H1 (cell line): ENCODE results near the gene MACROD2. TPM values are rescaled to one million over a fixed set of nuclear protein-coding genes. Genes with fewer than 3 reads are reported as not detected.

Source experiments
- CTCF ChIA-PET: fragments of 300-600 bp; sonication (Branson Sonifier 250); formaldehyde crosslinking; loops from one replicate; lab custom pipeline; 2021; ENCODE audit not compliant: partially characterized antibody; lab: Charles Lee
- POLR2A ChIA-PET: fragments of 300-600 bp; sonication (Branson Sonifier 250); formaldehyde crosslinking; loops from one replicate; lab custom pipeline; 2021; ENCODE audit warnings: inconsistent platforms; ENCODE audit not compliant: partially characterized antibody; lab: Charles Lee
- DNase-seq, 2 experiments: peaks; one replicate each; pipeline versions ENCODE4 v3.0.0 to v3.0.0-alpha.2; 2010 to 2022; ENCODE audit warnings: low spot score in 2 of 2, low read depth in 1 of 2, mixed read lengths in 1 of 2
- FAIRE-seq: peaks from 2 replicates; lab custom pipeline; 2011; peaks lifted over from hg19 to GRCh38; lab: Jason Lieb, UNC
- H2AFZ ChIP-seq: 2 replicates; pipeline ENCODE4 v1.8.1; 2012; ENCODE audit warnings: low read length, inconsistent platforms
- H2AK5ac ChIP-seq: 2 replicates; pipeline ENCODE4 v1.6.1; 2013; ENCODE audit warnings: low read depth, low read length
- H2BK120ac ChIP-seq: replicated peaks from 2 replicates; pipeline ENCODE3; 2013; ENCODE audit warnings: low read depth, low read length, inconsistent platforms
- H2BK12ac ChIP-seq: 2 replicates; pipeline ENCODE4 v1.6.1; 2013; ENCODE audit warnings: low read depth, low read length
- H2BK15ac ChIP-seq: 2 replicates; pipeline ENCODE4 v1.6.1; 2013; ENCODE audit warnings: low read length
- H2BK20ac ChIP-seq: 2 replicates; pipeline ENCODE4 v1.6.1; 2013; ENCODE audit warnings: low read length
- H2BK5ac ChIP-seq: 2 replicates; pipeline ENCODE4 v1.6.1; 2013; ENCODE audit warnings: low read depth, low read length
- H3K14ac ChIP-seq: 2 replicates; pipeline ENCODE4 v1.6.1; 2013; ENCODE audit warnings: inconsistent platforms; ENCODE audit not compliant: insufficient read length
- H3K18ac ChIP-seq: 2 replicates; pipeline ENCODE4 v1.6.1; 2013; ENCODE audit warnings: low read length; ENCODE audit errors: extremely low read depth
- H3K23ac ChIP-seq: 2 replicates; pipeline ENCODE4 v1.6.1; 2013; ENCODE audit warnings: inconsistent platforms; ENCODE audit not compliant: insufficient read length
- H3K23me2 ChIP-seq: 2 replicates; pipeline ENCODE4 v1.6.1; 2013; ENCODE audit warnings: low read depth, low read length
- H3K27ac ChIP-seq: 2 replicates; pipeline ENCODE4 v1.6.1; 2011; ENCODE audit warnings: low read depth, low read length, inconsistent platforms
- H3K27me3 ChIP-seq, 4 experiments: replicated peaks in 1 of 4; 1 replicate in 1 of 4; 2 replicates in 3 of 4; pipeline versions ENCODE4 v1.6.1 to v1.8.1; 2011 to 2013; ENCODE audit warnings: low read length in 3 of 4, mild to moderate bottlenecking in 3 of 4, inconsistent platforms in 2 of 4, mixed read lengths in 2 of 4, moderate library complexity in 1 of 4; ENCODE audit not compliant: control insufficient read depth in 3 of 4, insufficient read depth in 3 of 4; ENCODE audit errors: extremely low read depth in 1 of 4
- H3K36me3 ChIP-seq, 4 experiments: 2 replicates each; pipeline versions ENCODE4 v1.6.1 to v1.8.1; 2011 to 2013; ENCODE audit warnings: mild to moderate bottlenecking in 4 of 4, low read length in 3 of 4, moderate library complexity in 2 of 4, control low read depth in 1 of 4, inconsistent platforms in 1 of 4; ENCODE audit not compliant: insufficient read depth in 4 of 4, control insufficient read depth in 2 of 4
- H3K4ac ChIP-seq: replicated peaks from 2 replicates; pipeline ENCODE3; 2013; ENCODE audit warnings: low read length, low read depth, mixed read lengths, inconsistent platforms; ENCODE audit not compliant: insufficient read length
- H3K4me1 ChIP-seq, 4 experiments: replicated peaks in 1 of 4; 1 replicate in 1 of 4; 2 replicates in 3 of 4; pipeline versions ENCODE4 v1.6.1 to v1.8.1; 2011 to 2013; ENCODE audit warnings: low read length in 3 of 4, inconsistent platforms in 2 of 4, mixed read lengths in 1 of 4; ENCODE audit not compliant: insufficient read depth in 4 of 4, control insufficient read depth in 3 of 4
- H3K4me2 ChIP-seq, 2 experiments: 2 replicates each; pipeline versions ENCODE4 v1.6.1 to v1.8.1; 2011 to 2013; ENCODE audit warnings: low read depth in 2 of 2, low read length in 2 of 2, control low read depth in 1 of 2, inconsistent platforms in 1 of 2, mild to moderate bottlenecking in 1 of 2; ENCODE audit not compliant: insufficient read depth in 1 of 2
- H3K4me3 ChIP-seq, 4 experiments: fragments of 200-600, 300-600 bp in 1 of 4; sonication (generic), shearing (Covaris generic), sonication (Bioruptor Twin) in 1 of 4; 2 replicates each; pipeline versions ENCODE4 v1.5.1 to v1.8.1; 2011 to 2016; ENCODE audit warnings: low read length in 4 of 4, low read depth in 3 of 4, control low read depth in 2 of 4, inconsistent platforms in 2 of 4, mild to moderate bottlenecking in 2 of 4, mixed read lengths in 1 of 4, moderate library complexity in 1 of 4; ENCODE audit not compliant: insufficient read depth in 2 of 4; ENCODE audit errors: extremely low read depth in 1 of 4
- H3K56ac ChIP-seq: replicated peaks from 2 replicates; pipeline ENCODE3; 2013; ENCODE audit warnings: low read depth, mild to moderate bottlenecking, mixed read lengths, low read length, inconsistent platforms; ENCODE audit not compliant: insufficient read length
- H3K79me1 ChIP-seq: 2 replicates; pipeline ENCODE4 v1.6.1; 2013; ENCODE audit warnings: low read depth, low read length, control low read depth
- H3K79me2 ChIP-seq, 2 experiments: 2 replicates each; pipeline versions ENCODE4 v1.6.1 to v1.8.1; 2012 to 2013; ENCODE audit warnings: low read length in 2 of 2, mild to moderate bottlenecking in 2 of 2, inconsistent platforms in 1 of 2; ENCODE audit not compliant: insufficient read depth in 2 of 2, control insufficient read depth in 1 of 2
- H3K9ac ChIP-seq, 4 experiments: replicated peaks in 1 of 4; 1 replicate in 1 of 4; 2 replicates in 3 of 4; pipeline versions ENCODE4 v1.6.1 to v1.8.1; 2011 to 2013; ENCODE audit warnings: low read depth in 3 of 4, low read length in 3 of 4, control low read depth in 2 of 4, mild to moderate bottlenecking in 2 of 4, moderate library complexity in 2 of 4, inconsistent platforms in 1 of 4; ENCODE audit errors: extremely low read depth in 1 of 4
- H3K9me3 ChIP-seq, 2 experiments: 2 replicates each; pipeline versions ENCODE4 v1.6.1 to v1.8.1; 2012 to 2013; ENCODE audit warnings: mild to moderate bottlenecking in 2 of 2, moderate library complexity in 2 of 2, control low read depth in 1 of 2, inconsistent platforms in 1 of 2, low read depth in 1 of 2, low read length in 1 of 2, mixed read lengths in 1 of 2; ENCODE audit not compliant: insufficient read depth in 2 of 2
- H4K20me1 ChIP-seq, 2 experiments: replicated peaks in 1 of 2; 2 replicates each; pipeline versions ENCODE3 to v1.8.1; 2011 to 2013; ENCODE audit warnings: inconsistent platforms in 2 of 2, low read length in 2 of 2, mild to moderate bottlenecking in 1 of 2; ENCODE audit not compliant: insufficient read depth in 2 of 2, control insufficient read depth in 1 of 2
- H4K5ac ChIP-seq: 2 replicates; pipeline ENCODE4 v1.6.1; 2013; ENCODE audit warnings: low read length, low read depth, mixed read lengths, inconsistent platforms; ENCODE audit not compliant: insufficient read length
- H4K8ac ChIP-seq: 2 replicates; pipeline ENCODE4 v1.8.0; 2013; ENCODE audit warnings: mild to moderate bottlenecking, moderate library complexity, low read length, inconsistent platforms; ENCODE audit not compliant: insufficient read depth; ENCODE audit errors: extremely low read depth
- H4K91ac ChIP-seq: replicated peaks from 2 replicates; pipeline ENCODE3; 2013; ENCODE audit warnings: low read length, mixed read lengths, inconsistent platforms; ENCODE audit not compliant: insufficient read length
- BACH1 ChIP-seq: IDR thresholded peaks from 2 replicates; pipeline ENCODE4 v1.6.1; 2012; ENCODE audit warnings: low read length, improper control_type of control experiment
- BRCA1 ChIP-seq: IDR thresholded peaks from 2 replicates; pipeline ENCODE4 v1.6.1; 2012; ENCODE audit warnings: low read depth, low read length, improper control_type of control experiment
- CTBP2 ChIP-seq: IDR thresholded peaks from 2 replicates; pipeline ENCODE4 v1.7.0; 2011; ENCODE audit warnings: borderline replicate concordance, mild to moderate bottlenecking, moderate library complexity, mixed read lengths, low read length; ENCODE audit not compliant: insufficient read depth, insufficient read length
- GTF2F1 ChIP-seq: IDR thresholded peaks from 2 replicates; pipeline ENCODE4 v1.6.1; 2012; ENCODE audit warnings: low read depth, low read length, improper control_type of control experiment, borderline replicate concordance
- JUND ChIP-seq: IDR thresholded peaks from 2 replicates; pipeline ENCODE4 v1.6.1; 2011; ENCODE audit warnings: mild to moderate bottlenecking, improper control_type of control experiment, low read length
- KDM4A ChIP-seq: IDR thresholded peaks from one replicate; pipeline ENCODE4 v1.7.1; 2012; ENCODE audit warnings: low read depth, mild to moderate bottlenecking, moderate library complexity, low read length, inconsistent platforms; ENCODE audit not compliant: severe bottlenecking
- NRF1 ChIP-seq: IDR thresholded peaks from 2 replicates; pipeline ENCODE4 v1.6.1; 2011; ENCODE audit warnings: mild to moderate bottlenecking, low read depth, low read length, improper control_type of control experiment
- RNF2 ChIP-seq: fragments of 200-900, 300-1000 bp; sonication (generic); IDR thresholded peaks from 2 replicates; pipeline ENCODE4 v1.7.1; 2016; ENCODE audit warnings: borderline replicate concordance, low read depth, mild to moderate bottlenecking, antibody characterized with exemption, low read length; ENCODE audit not compliant: poor library complexity, severe bottlenecking; ENCODE audit errors: missing control alignments
- RXRA ChIP-seq: IDR thresholded peaks from 2 replicates; pipeline ENCODE4 v1.6.1; 2011; ENCODE audit warnings: low read depth, mild to moderate bottlenecking, low read length, moderate library complexity; ENCODE audit not compliant: insufficient read depth
- SP2 ChIP-seq: IDR thresholded peaks from 2 replicates; pipeline ENCODE4 v1.6.1; 2012; ENCODE audit warnings: mild to moderate bottlenecking, low read length, inconsistent platforms
- TEAD4 ChIP-seq: IDR thresholded peaks from 2 replicates; pipeline ENCODE4 v1.6.1; 2012; ENCODE audit warnings: low read depth, low read length, inconsistent platforms, mixed read lengths
- ZNF274 ChIP-seq: IDR thresholded peaks from 2 replicates; pipeline ENCODE4 v1.7.0; 2012; ENCODE audit warnings: low read length, borderline replicate concordance; ENCODE audit errors: extremely low read depth
- WGBS, 2 experiments: shearing (Covaris generic) in 1 of 2; methylation state at CpG; one replicate each; pipeline versions ENCODE4 v1.1.6 to v1.1.7; 2013 to 2015; ENCODE audit warnings: low lambda C conversion rate in 2 of 2, mixed read lengths in 2 of 2, inconsistent platforms in 1 of 2, low coverage in 1 of 2, missing lambda C conversion rate in 1 of 2; ENCODE audit not compliant: insufficient replicate concordance in 2 of 2, insufficient coverage in 1 of 2, insufficient read length in 1 of 2; ENCODE audit errors: extremely low coverage in 1 of 2, missing lambda C conversion rate in 1 of 2; 5-methylcytosine and 5-hydroxymethylcytosine counted together
- polyA plus RNA-seq, 7 experiments: library from polyadenylated mRNA; depleted of rRNA in 3 of 7; stranded (reverse) in 5 of 7; unstranded in 2 of 7; fragments of >200 nt in 5 of 7; fragments of 200-250 nt in 2 of 7; gene quantifications; 1 replicate in 5 of 7; 2 replicates in 1 of 7; 4 replicates in 1 of 7; pipeline versions ENCODE4 v1.2.1 to v1.2.3, GENCODE V29; 2011 to 2013; ENCODE audit warnings: missing spikeins in 2 of 7, mixed read lengths in 2 of 7
- total RNA-seq: library from RNA; stranded (reverse); fragmentation: NEBNext Ultra II Directional; extraction: Animal tissue kit (Norgen Biotek cat#: 25700); gene quantifications from 2 replicates; pipeline ENCODE4 v1.2.1, GENCODE V29; 2021

MACROD2 gene
- total and polyA plus RNA-seq, 2 of the 8 experiments (the other 6 are each of a cell fraction or from before 2014, with no cell fraction given) = 0.70 to 3.9 TPM

DNA sequence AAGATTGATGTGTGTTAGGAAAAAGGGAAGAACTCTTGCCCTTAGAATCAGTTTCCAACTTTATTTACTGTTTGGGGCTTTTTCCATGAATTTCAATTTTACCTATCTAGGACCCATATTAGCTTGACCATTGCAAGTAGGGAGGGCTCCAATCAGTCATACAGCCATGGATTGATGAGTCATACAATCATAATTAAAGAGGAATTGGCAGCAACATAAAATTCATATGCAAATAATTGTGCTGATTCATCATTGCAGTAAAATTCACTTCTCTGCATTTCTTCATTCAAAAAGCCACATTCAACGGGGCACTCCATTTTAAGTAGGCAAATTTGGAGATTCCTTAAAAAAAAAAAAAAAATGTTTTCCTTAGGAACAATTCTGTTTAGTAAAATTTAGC lies 1561.6 kb downstream of the MACROD2 start:
- ChIA-PET POLR2A (no interaction called here), CTCF (no interaction called here)
- Histone ChIP-seq H4K8ac (no peak overlapping the region), H2BK20ac (no peak overlapping the region), H3K56ac (no peak overlapping the region), H2AFZ (no peak overlapping the region), H3K9me3 (peaks cover 0 to 20% of the 10 kb centered on the region in 2 experiments; a peak in 1 of 4 replicates), H3K79me1 (no peaks in the 10 kb centered on the region), H2BK15ac (no peak overlapping the region), H3K23me2 (no peaks in the 10 kb centered on the region), H3K4me2 (no peak overlapping the region), H3K18ac (no peak overlapping the region), H3K9ac (no peak overlapping the region), H3K36me3 (no peaks in the 10 kb centered on the region; a peak in 1 of 8 replicates), H3K79me2 (no peaks in the 10 kb centered on the region), H3K4me3 (no peak overlapping the region), H3K23ac (no peak overlapping the region), H3K14ac (no peak overlapping the region), H4K20me1 (no peaks in the 10 kb centered on the region), H4K5ac (no peak overlapping the region), H2BK120ac (no peak overlapping the region), H3K27ac (no peak overlapping the region), H2AK5ac (no peak overlapping the region), H3K27me3 (no peaks in the 10 kb centered on the region), H3K4ac (no peak overlapping the region), H4K91ac (no peak overlapping the region), H2BK12ac (no peak overlapping the region), H2BK5ac (no peak overlapping the region), H3K4me1 (peaks cover 0 to 9% (median 6%) of the 10 kb centered on the region in 4 experiments; a peak in 4 of 7 replicates)
- WGBS, 2 experiments = 82% methylated on average over 1 of the region's 1 CpG; no CpG with 5 or more reads in 1 of the 2 experiments
- no peak for FAIRE-seq
- TF ChIP-seq ZNF274 (no peak), KDM4A (no peak), GTF2F1 (no peak), SP2 (no peak), BACH1 (no peak), RXRA (no peak), CTBP2 (no peak), BRCA1 (no peak), NRF1 (no peak), JUND (no peak), RNF2 (no peak), TEAD4 (no peak)
- no peak for DNase-seq
